K562 (cell line): ENCODE results near the gene GPC1. TPM values are rescaled to one million over a fixed set of nuclear protein-coding genes. Genes with fewer than 3 reads are reported as not detected.

ENCODE experiments used
- ATAC-seq: fragments of 200-7000 bp; cut with Tn5 transposase; 3 replicates; pipeline ENCODE4 v1.9.1; 2020; ENCODE audit warnings: moderate library complexity
- BruUV-seq: library from RNA; stranded (reverse); fragments of 400-500 nt; replicated peaks from 2 replicates; lab custom pipeline; 2021; lab: Mats Ljungman, UMichigan
- CTCF ChIA-PET: fragments of 300-600 bp; formaldehyde crosslinking; extraction: SDS; loops from one replicate; lab custom pipeline; 2021; ENCODE audit warnings: low intra/inter-chr PET ratio; lab: Yijun Ruan, JAX
- POLR2A ChIA-PET: fragments of 300-600, 350-650 bp; sonication (Branson Sonifier 250); formaldehyde crosslinking; extraction: SDS; loops from one replicate; lab custom pipeline; 2021; ENCODE audit warnings: antibody characterized with exemption, inconsistent platforms; lab: Yijun Ruan, JAX
- DNase-seq, 4 experiments: peaks; one replicate each; pipeline versions ENCODE4 v3.0.0 to v3.0.0-alpha.2; 2011 to 2018; ENCODE audit warnings: low spot score in 3 of 4, mixed read lengths in 3 of 4; ENCODE audit errors: extremely low read depth in 1 of 4
- FAIRE-seq: peaks from 2 replicates; lab custom pipeline; 2011; peaks lifted over from hg19 to GRCh38; lab: Jason Lieb, UNC
- H2AFZ ChIP-seq: 2 replicates; pipeline ENCODE4 v1.6.0; 2011; ENCODE audit warnings: low read depth, low read length, control low read depth, inconsistent platforms
- H3K27ac ChIP-seq: fragments of 200-600 bp; 3 replicates; pipeline ENCODE4 v1.8.0; 2011; ENCODE audit warnings: low read depth, mild to moderate bottlenecking, control low read depth, inconsistent platforms, low read length, moderate library complexity, mixed read lengths; ENCODE audit errors: extremely low read depth
- H3K27me3 ChIP-seq, 2 experiments: fragments of 300-600 bp in 1 of 2; 2 replicates in 1 of 2; 3 replicates in 1 of 2; pipeline versions ENCODE4 v1.6.0 to v1.8.0; 2011; ENCODE audit warnings: inconsistent platforms in 2 of 2, low read length in 2 of 2, mild to moderate bottlenecking in 1 of 2, mixed read lengths in 1 of 2, moderate library complexity in 1 of 2; ENCODE audit not compliant: control insufficient read depth in 2 of 2, insufficient read depth in 2 of 2
- H3K36me3 ChIP-seq: fragments of 300-600 bp; 3 replicates; pipeline ENCODE4 v1.8.0; 2011; ENCODE audit warnings: mild to moderate bottlenecking, low read length, inconsistent platforms; ENCODE audit not compliant: control insufficient read depth, insufficient read depth
- H3K4me1 ChIP-seq, 2 experiments: fragments of 200-600 bp in 1 of 2; replicated peaks in 1 of 2; 2 replicates in 1 of 2; 3 replicates in 1 of 2; pipeline versions ENCODE4 v1.5.1 to v1.8.0; 2011; ENCODE audit warnings: inconsistent platforms in 2 of 2, low read length in 2 of 2, mild to moderate bottlenecking in 1 of 2, mixed read lengths in 1 of 2, moderate library complexity in 1 of 2; ENCODE audit not compliant: control insufficient read depth in 2 of 2, insufficient read depth in 2 of 2
- H3K4me2 ChIP-seq: 2 replicates; pipeline ENCODE4 v1.6.1; 2011; ENCODE audit warnings: low read length, control low read depth, inconsistent platforms, mixed read lengths; ENCODE audit not compliant: insufficient read depth
- H3K4me3 ChIP-seq: fragments of 200-600 bp; sonication (generic), shearing (Covaris generic); 2 replicates; pipeline ENCODE4 v1.5.1; 2016; ENCODE audit warnings: control low read depth, inconsistent platforms
- H3K79me2 ChIP-seq: fragments of 200-600 bp; 3 replicates; pipeline ENCODE4 v1.8.0; 2011; ENCODE audit warnings: low read length, inconsistent platforms; ENCODE audit not compliant: control insufficient read depth, insufficient read depth
- H3K9ac ChIP-seq, 2 experiments: 2 replicates each; pipeline versions ENCODE4 v1.6.0 to v1.6.1; 2011; ENCODE audit warnings: low read depth in 2 of 2, low read length in 2 of 2, control low read depth in 1 of 2, inconsistent platforms in 1 of 2, mild to moderate bottlenecking in 1 of 2, mixed read lengths in 1 of 2; ENCODE audit not compliant: insufficient read depth in 1 of 2
- H3K9me1 ChIP-seq: one replicate; pipeline ENCODE4 v1.6.0; 2011; ENCODE audit warnings: inconsistent platforms, mild to moderate bottlenecking, low read length, moderate library complexity; ENCODE audit not compliant: control insufficient read depth, insufficient read depth
- H3K9me3 ChIP-seq: replicated peaks from 2 replicates; pipeline ENCODE4 v1.5.1; 2011; ENCODE audit warnings: low read depth, low read length, inconsistent platforms; ENCODE audit not compliant: control insufficient read depth, insufficient read depth
- H4K20me1 ChIP-seq: replicated peaks from 2 replicates; pipeline ENCODE4 v1.6.1; 2011; ENCODE audit warnings: low read length, inconsistent platforms, mixed read lengths; ENCODE audit not compliant: control insufficient read depth, insufficient read depth
- CC2D1A ChIP-seq: fragments of 450-650 bp; IDR thresholded peaks from 2 replicates; pipeline ENCODE4 v1.6.1; 2017; ENCODE audit warnings: mild to moderate bottlenecking
- POLR2G ChIP-seq: fragments of 200-400 bp; formaldehyde crosslinking; IDR thresholded peaks from 2 replicates; pipeline ENCODE4 v1.6.1; 2017; ENCODE audit warnings: low read depth, mild to moderate bottlenecking, antibody characterized with exemption, low read length, moderate library complexity
- ZNF79 ChIP-seq: fragments of 250-450 bp; sonication (Bioruptor Pico); IDR thresholded peaks from 2 replicates; pipeline ENCODE4 v1.4.0; 2020; ENCODE audit warnings: low read depth, mild to moderate bottlenecking, moderate library complexity
- WGBS: fragments of 100-300 bp; shearing (Covaris generic); methylation state at CpG from one replicate; pipeline ENCODE4 v1.1.6; 2016; ENCODE audit warnings: low coverage, mixed read lengths; ENCODE audit not compliant: insufficient coverage; ENCODE audit errors: missing lambda C conversion rate; 5-methylcytosine and 5-hydroxymethylcytosine counted together
- in situ Hi-C: fragments of 300-500 bp; cut with MboI; formaldehyde crosslinking; loops from 4 replicates; pipeline ENCODE4 v1.15.0; 2018; ENCODE audit warnings: inconsistent platforms, mixed read lengths
- intact Hi-C: fragments of 100-400 bp; cut with micrococcal nuclease; formaldehyde crosslinking; loops from 2 replicates; pipeline ENCODE4 v1.14.2; 2022
- polyA plus RNA-seq, 8 experiments: library from polyadenylated mRNA; depleted of rRNA in 4 of 8; stranded (reverse) in 5 of 8; unstranded in 3 of 8; fragments of >200 nt; fragmentation: Nextera tagmentation in 2 of 8; fragmentation: Illumina TruSeq in 1 of 8; extraction: Ambion mirVana in 2 of 8; extraction: Trizol in 1 of 8; gene quantifications; 2 replicates each; pipeline versions ENCODE4 v1.2.1 to v1.2.3, GENCODE V29; 2011 to 2014; ENCODE audit warnings: inconsistent platforms in 1 of 8, missing spikeins in 1 of 8
- total RNA-seq, 7 experiments: library from RNA; depleted of rRNA in 6 of 7; stranded (reverse); fragments of >200 nt in 6 of 7; fragmentation: Illumina TruSeq in 2 of 7; extraction: Trizol in 2 of 7; gene quantifications; 2 replicates each; pipeline versions ENCODE4 v1.2.1 to v1.2.3, GENCODE V29; 2011 to 2021; ENCODE audit warnings: low replicate concordance in 1 of 7

GPC1 gene
- total and polyA plus RNA-seq, 9 of the 15 experiments (the other 6 are each of a cell fraction or from before 2014, with no cell fraction given) = 0.07 to 0.82 (median 0.14) TPM; not detected in 3

GRCh38 chr2:240465268-240465764, 29.9 kb downstream of the GPC1 start:
- no peaks in the 10 kb centered on the region for H4K20me1 ChIP-seq
- H3K36me3 ChIP-seq = no peaks in the 10 kb centered on the region
- H3K9ac ChIP-seq = no peak overlapping the region
- no peak for ATAC-seq
- no peaks in the 10 kb centered on the region for H3K79me2 ChIP-seq
- no peak overlapping the region for H3K4me3 ChIP-seq
- H3K4me2 ChIP-seq = no peak overlapping the region
- BruUV-seq = no TSS peak
- peaks cover 0 to 7% of the 10 kb centered on the region in 2 experiments; a peak in 1 of 5 replicates for H3K4me1 ChIP-seq
- TF ChIP-seq ZNF79 (CRISPR knock-in tag) (no peak), POLR2G (peak; percentile 47; the same call in 1 of the 2 replicates)
- H3K27me3 ChIP-seq = no peaks in the 10 kb centered on the region; a peak in 1 of 5 replicates
- intact Hi-C loops (no loop called here), in situ Hi-C loops (no loop called here)
- CTCF ChIA-PET = no interaction called here
- 80% methylated on average over 17 of the region's 22 CpGs for WGBS
- no peak overlapping the region for H3K27ac ChIP-seq
- no peaks in the 10 kb centered on the region for H3K9me3 ChIP-seq
- H3K9me1 ChIP-seq = no peaks in the 10 kb centered on the region
- no peak for FAIRE-seq
- POLR2A ChIA-PET = no interaction called here
- DNase-seq = no peak
- H2AFZ ChIP-seq = no peak overlapping the region

DNA sequence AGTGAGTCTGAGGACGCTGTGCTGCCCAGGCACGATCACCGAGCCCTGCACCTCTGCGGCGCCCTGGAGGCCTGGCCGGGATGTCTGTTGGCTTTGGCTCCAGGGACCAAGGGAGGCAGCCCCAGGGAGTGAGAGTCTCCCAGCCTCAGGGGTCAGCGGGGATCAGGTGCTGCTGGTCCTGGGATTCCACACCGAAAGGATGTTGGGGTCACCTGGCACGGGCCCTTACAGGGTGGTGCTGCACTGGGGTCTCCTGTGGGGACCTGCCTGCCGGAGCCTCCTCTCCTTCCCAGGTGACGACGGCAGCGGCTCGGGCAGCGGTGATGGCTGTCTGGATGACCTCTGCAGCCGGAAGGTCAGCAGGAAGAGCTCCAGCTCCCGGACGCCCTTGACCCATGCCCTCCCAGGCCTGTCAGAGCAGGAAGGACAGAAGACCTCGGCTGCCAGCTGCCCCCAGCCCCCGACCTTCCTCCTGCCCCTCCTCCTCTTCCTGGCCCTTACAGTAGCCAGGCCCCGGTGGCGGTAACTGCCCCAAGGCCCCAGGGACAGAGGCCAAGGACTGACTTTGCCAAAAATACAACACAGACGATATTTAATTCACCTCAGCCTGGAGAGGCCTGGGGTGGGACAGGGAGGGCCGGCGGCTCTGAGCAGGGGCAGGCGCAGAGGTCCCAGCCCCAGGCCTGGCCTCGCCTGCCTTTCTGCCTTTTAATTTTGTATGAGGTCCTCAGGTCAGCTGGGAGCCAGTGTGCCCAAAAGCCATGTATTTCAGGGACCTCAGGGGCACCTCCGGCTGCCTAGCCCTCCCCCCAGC, 30.5 kb downstream of the GPC1 start:
- ChIA-PET POLR2A (interaction anchor here (0.7 kb wide), 1 partner anchor 11 kb away, joined by 3 read pairs; no protein-coding TSS in a partner anchor), CTCF (no interaction called here)
- Histone ChIP-seq H3K4me2 (no peak overlapping the region), H3K36me3 (no peaks in the 10 kb centered on the region), H4K20me1 (no peaks in the 10 kb centered on the region), H3K9ac (no peak overlapping the region), H3K4me3 (no peak overlapping the region), H3K9me3 (no peaks in the 10 kb centered on the region), H3K27me3 (no peaks in the 10 kb centered on the region), H3K79me2 (no peaks in the 10 kb centered on the region), H3K9me1 (no peaks in the 10 kb centered on the region), H3K4me1 (peaks cover 0 to 7% of the 10 kb centered on the region in 2 experiments; a peak in 1 of 5 replicates), H3K27ac (no peak overlapping the region), H2AFZ (no peak overlapping the region)
- TF ChIP-seq CC2D1A = no peak
- 78% methylated on average over 8 of the region's 28 CpGs for WGBS
- in situ Hi-C loops = no loop called here
- no peak for ATAC-seq
- intact Hi-C loops = no loop called here
- BruUV-seq = no TSS peak
- DNase-seq = no peak
- FAIRE-seq = no peak
